Measurements from ENCODE around the gene HINT1. TPM values are rescaled to one million over a fixed set of nuclear protein-coding genes. Genes with fewer than 3 reads are reported as not detected.

The HINT1 gene
- total and polyA plus RNA-seq, 2 of the 4 experiments (the other 2 are of a cell fraction) = 179 to 352 TPM

- Histone ChIP-seq H3K36me3 (ENCODE audit: control insufficient read depth, insufficient read depth, low read length) (no peaks in the 10 kb centered on the region), H3K4ac (ENCODE audit: low read depth, low read length) (no peak overlapping the region), H3K9ac (ENCODE audit: low read depth, low read length) (no peak overlapping the region), H3K18ac (ENCODE audit: low read depth, low read length) (no peak overlapping the region), H3K27me3 (ENCODE audit: control insufficient read depth, insufficient read depth, low read length) (no peaks in the 10 kb centered on the region), H2AFZ (replicated peaks; ENCODE audit: low read length, poor library complexity) (no peak overlapping the region), H4K5ac (ENCODE audit: low read depth, low read length) (no peak overlapping the region), H3K56ac (ENCODE audit: extremely low read depth, insufficient read depth, low read length) (no peak overlapping the region), H3K9me1 (ENCODE audit: insufficient read depth, low read length) (0 out of 2 replicates have a peak, but pooled peaks cover 6% of the 10 kb centered on the region), H2BK120ac (ENCODE audit: low read depth, low read length) (0 out of 2 replicates have a peak overlapping the region, but pooled peaks have one; percentile 26), H3K9me3 (ENCODE audit: control insufficient read depth, insufficient read depth, low read length) (no peaks in the 10 kb centered on the region), H2AK5ac (ENCODE audit: low read depth, low read length) (0 out of 2 replicates have a peak overlapping the region, but pooled peaks have one; percentile 2), H4K8ac (ENCODE audit: low read depth in 2 of 2, low read length in 2 of 2) (no peak overlapping the region), H4K20me1 (ENCODE audit: insufficient read depth, low read length) (no peaks in the 10 kb centered on the region), H3K27ac (ENCODE audit: insufficient read depth, low read length) (no peak overlapping the region), H3K4me1 (ENCODE audit: control insufficient read depth, insufficient read depth, low read length) (no peaks in the 10 kb centered on the region), H3K79me1 (ENCODE audit: low read depth in 1 of 2, low read length in 2 of 2) (no peaks in the 10 kb centered on the region), H3K4me3 (ENCODE audit: insufficient read depth, low read depth, low read length) (no peak overlapping the region), H2BK20ac (ENCODE audit: low read depth, low read length) (no peak overlapping the region), H3K4me2 (ENCODE audit: low read depth, low read length) (no peak overlapping the region), H4K91ac (ENCODE audit: insufficient read depth, low read depth, low read length) (no peak overlapping the region), H3K14ac (replicated peaks; ENCODE audit: low read depth, low read length) (0 out of 2 replicates have a peak overlapping the region, but pooled peaks have one; percentile 50), H2AK9ac (replicated peaks; ENCODE audit: low read depth, low read length, poor library complexity) (no peak overlapping the region), H2BK5ac (ENCODE audit: low read depth, low read length, poor library complexity, severe bottlenecking) (no peak overlapping the region), H3K23ac (ENCODE audit: low read depth, low read length) (peak overlapping the region; percentile 67; the same call in 1 of the 2 replicates), H2BK15ac (ENCODE audit: low read depth, low read length) (no peak overlapping the region)
- BruUV-seq (replicated peaks) = no TSS peak
- POLR2A ChIA-PET (ENCODE audit: unreplicated experiment) = interaction anchor here (0.5 to 0.7 kb wide), 2 partner anchors 45 to 1107 kb away, joined by 3 to 5 read pairs; no protein-coding TSS in a partner anchor
- dilution Hi-C loops (cut with HindIII; ENCODE audit: low sequenced_read_pairs, unreplicated experiment) (no loop called here), intact Hi-C loops (cut with micrococcal nuclease) (no loop called here), in situ Hi-C loops (cut with MboI; ENCODE audit: low sequenced_read_pairs) (no loop called here)
- ATAC-seq (ENCODE audit: low read depth) = peak; percentile 64
- peak; percentile 50 for DNase-seq
- WGBS, 2 experiments (ENCODE audit: extremely low coverage in 2 of 2, insufficient read length in 1 of 2) = no CpG with 5 or more reads among the region's 2 CpGs
- CTCF ChIA-PET = no interaction called here
- no peak for TF ChIP-seq MAFK (IDR thresholded peaks at IDR 0.05; ENCODE audit: low read depth, low read length)
- no peak for TF ChIP-seq CHD1 (IDR thresholded peaks at IDR 0.05; ENCODE audit: low read depth, low read length)
- no peak for TF ChIP-seq CTCF (conservative IDR thresholded peaks at IDR 0.05; ENCODE audit: low read depth, low read length)
- TF ChIP-seq BHLHE40 (IDR thresholded peaks at IDR 0.05; ENCODE audit: low read depth, low read length) = no peak
- TF ChIP-seq RFX5 (IDR thresholded peaks at IDR 0.05; ENCODE audit: low read depth, low read length) = no peak
- no peak for TF ChIP-seq RAD21 (IDR thresholded peaks at IDR 0.05; ENCODE audit: low read length)
- TF ChIP-seq USF2 (IDR thresholded peaks at IDR 0.05; ENCODE audit: low read depth, low read length) = no peak
- TF ChIP-seq RCOR1 (IDR thresholded peaks at IDR 0.05; ENCODE audit: insufficient replicate concordance, low read length) = no peak
- no peak for TF ChIP-seq MXI1 (IDR thresholded peaks at IDR 0.05; ENCODE audit: borderline replicate concordance, low read depth, low read length)
- TF ChIP-seq, protein P1, sequence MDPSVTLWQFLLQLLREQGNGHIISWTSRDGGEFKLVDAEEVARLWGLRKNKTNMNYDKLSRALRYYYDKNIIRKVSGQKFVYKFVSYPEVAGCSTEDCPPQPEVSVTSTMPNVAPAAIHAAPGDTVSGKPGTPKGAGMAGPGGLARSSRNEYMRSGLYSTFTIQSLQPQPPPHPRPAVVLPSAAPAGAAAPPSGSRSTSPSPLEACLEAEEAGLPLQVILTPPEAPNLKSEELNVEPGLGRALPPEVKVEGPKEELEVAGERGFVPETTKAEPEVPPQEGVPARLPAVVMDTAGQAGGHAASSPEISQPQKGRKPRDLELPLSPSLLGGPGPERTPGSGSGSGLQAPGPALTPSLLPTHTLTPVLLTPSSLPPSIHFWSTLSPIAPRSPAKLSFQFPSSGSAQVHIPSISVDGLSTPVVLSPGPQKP (IDR thresholded peaks at IDR 0.05; ENCODE audit: borderline replicate concordance, low read depth, low read length) = no peak
- no peak for TF ChIP-seq MAZ (IDR thresholded peaks at IDR 0.05; ENCODE audit: borderline replicate concordance, low read depth, low read length)
- no peak for TF ChIP-seq NFE2L2 (IDR thresholded peaks at IDR 0.05; ENCODE audit: low read depth, low read length)
These were observed 28.1 kb upstream of the HINT1 start for GRCh38 chr5:131193106-131193505.
